Calu3 (cell line): ENCODE measurements around the gene ABTB2. TPM values are rescaled to one million over a fixed set of nuclear protein-coding genes. Genes with fewer than 3 reads are reported as not detected.
A peak's percentile ranks its signal among the peaks of the same experiment; 100 is the strongest.

Source experiments
- BruUV-seq: library from RNA; stranded (reverse); fragments of 400-500 nt; replicated peaks from 2 replicates; lab custom pipeline; 2021; lab: Mats Ljungman, UMichigan
- CTCF ChIA-PET: fragments of 300-600 bp; sonication (Branson Sonifier 250); formaldehyde crosslinking; loops from one replicate; lab custom pipeline; 2022; ENCODE audit warnings: antibody characterized with exemption; lab: Charles Lee
- DNase-seq: peaks from one replicate; pipeline ENCODE4 v3.0.0; 2022
- H3K27ac Mint-ChIP-seq: one replicate; pipeline ENCODE4 v1.8.0; 2022; ENCODE audit warnings: mixed read lengths; ENCODE audit not compliant: unreplicated experiment
- H3K27me3 Mint-ChIP-seq: one replicate; pipeline ENCODE4 v1.8.0; 2022; ENCODE audit warnings: mixed read lengths; ENCODE audit not compliant: unreplicated experiment
- H3K36me3 Mint-ChIP-seq: one replicate; pipeline ENCODE4 v1.8.0; 2022; ENCODE audit warnings: mild to moderate bottlenecking, moderate library complexity, mixed read lengths; ENCODE audit not compliant: insufficient read depth, unreplicated experiment
- H3K4me1 Mint-ChIP-seq: one replicate; pipeline ENCODE4 v1.8.0; 2022; ENCODE audit warnings: mild to moderate bottlenecking, low read depth, mixed read lengths; ENCODE audit not compliant: unreplicated experiment
- H3K4me3 Mint-ChIP-seq: one replicate; pipeline ENCODE4 v1.8.0; 2022; ENCODE audit warnings: mild to moderate bottlenecking, low read depth, moderate library complexity, mixed read lengths; ENCODE audit not compliant: unreplicated experiment
- H3K9me3 Mint-ChIP-seq: one replicate; pipeline ENCODE4 v1.8.0; 2022; ENCODE audit warnings: low read depth, mixed read lengths; ENCODE audit not compliant: unreplicated experiment
- CTCF ChIP-seq: fragments of 200-600 bp; IDR thresholded peaks from one replicate; pipeline ENCODE4 v1.8.0; 2022; ENCODE audit warnings: antibody characterized with exemption; ENCODE audit not compliant: unreplicated experiment
- intact Hi-C: fragments of 100-400 bp; cut with micrococcal nuclease; formaldehyde crosslinking; loops from one replicate; pipeline ENCODE4 v1.10.0; 2022; ENCODE audit not compliant: unreplicated experiment
- total RNA-seq: library from RNA; stranded (reverse); gene quantifications from 2 replicates; pipeline ENCODE4 v1.2.3, GENCODE V29; 2022

Gene ABTB2
- total RNA-seq, 1 experiment from 2014 or later: 24.8 TPM

DNA sequence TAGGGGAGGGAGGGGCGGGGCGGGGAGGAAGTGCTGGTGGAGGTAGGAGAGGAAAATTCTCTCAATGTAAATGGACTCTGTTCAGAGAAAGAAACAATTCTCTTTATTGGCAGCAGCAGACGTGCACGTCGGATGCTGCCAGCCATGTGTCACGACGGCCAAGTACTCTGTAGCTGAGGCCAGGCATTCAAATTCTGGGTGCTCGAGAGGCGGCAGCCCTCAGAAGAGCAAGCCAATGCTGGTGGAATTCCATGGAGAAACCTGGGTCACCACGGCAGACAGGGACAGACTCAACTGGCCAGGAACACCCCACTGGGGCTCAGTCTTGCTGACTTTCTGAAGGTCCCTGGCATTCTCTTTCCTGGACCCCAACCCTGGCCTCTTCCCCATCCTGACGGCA, 90.8 kb downstream of the ABTB2 start:
- Mint-ChIP-seq H3K4me3 (peak overlapping the region; percentile 7), H3K27me3 (no peaks in the 10 kb centered on the region), H3K27ac (peak overlapping the region; percentile 81), H3K4me1 (peaks cover 49% of the 10 kb centered on the region), H3K36me3 (peaks cover 27% of the 10 kb centered on the region), H3K9me3 (no peaks in the 10 kb centered on the region)
- BruUV-seq: no TSS peak
- intact Hi-C loops: no loop called here
- CTCF ChIA-PET: interaction anchor here (0.6 to 1.5 kb wide), 4 partner anchors 17 to 93 kb away, joined by 3 to 4 read pairs (median 4); no protein-coding TSS in a partner anchor
- DNase-seq: no peak
- TF ChIP-seq CTCF: no peak

GRCh38 chr11:34266090-34266912, 91.5 kb downstream of the ABTB2 start:
- BruUV-seq: no TSS peak
- DNase-seq: peak; percentile 53
- Mint-ChIP-seq H3K27ac (peak overlapping the region; percentile 81), H3K4me1 (peaks cover 56% of the 10 kb centered on the region), H3K9me3 (no peaks in the 10 kb centered on the region), H3K4me3 (peak overlapping the region; percentile 7), H3K36me3 (peaks cover 27% of the 10 kb centered on the region), H3K27me3 (no peaks in the 10 kb centered on the region)
- no peak for TF ChIP-seq CTCF
- intact Hi-C loops: no loop called here
- CTCF ChIA-PET: interaction anchor here (0.6 to 1.5 kb wide), 5 partner anchors 18 to 92 kb away, joined by 3 to 4 read pairs (median 3); no protein-coding TSS in a partner anchor

DNA sequence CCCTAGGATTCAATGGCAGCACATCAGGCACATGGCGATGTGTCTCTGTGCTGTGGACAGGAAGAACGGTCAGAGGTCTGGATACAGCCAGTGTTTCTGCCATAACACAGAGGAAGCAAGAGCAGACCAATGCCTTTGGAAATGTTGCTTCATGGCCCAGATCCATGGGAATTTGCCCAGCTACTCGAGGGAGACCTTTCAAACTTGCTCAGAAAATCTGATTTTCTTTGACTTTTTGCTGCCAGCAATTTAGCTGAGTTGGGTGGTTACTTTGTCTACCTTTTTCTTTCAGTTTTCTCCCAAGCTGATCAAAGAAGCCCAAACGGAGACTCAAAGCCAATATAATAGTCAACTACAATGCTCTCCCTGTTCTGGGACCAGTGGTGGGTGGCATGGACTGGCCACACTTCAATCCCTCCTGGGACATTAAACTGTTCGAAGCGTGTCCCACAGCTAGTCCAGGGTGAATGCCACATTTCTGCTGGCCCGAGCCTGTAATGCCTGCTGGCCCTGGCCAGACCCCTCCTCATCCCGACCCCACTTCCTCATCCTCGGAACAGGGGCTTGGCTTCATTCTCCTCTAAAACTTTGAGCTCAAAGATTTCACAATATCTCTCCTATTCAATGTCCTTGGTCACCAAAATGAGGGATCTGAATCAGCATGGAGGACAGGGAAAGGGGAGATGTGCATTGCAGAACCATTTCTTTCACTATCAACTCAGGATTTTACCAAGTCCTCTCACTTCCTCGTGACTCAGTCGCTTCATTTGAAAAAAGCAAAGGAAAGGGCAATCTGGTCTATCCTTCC, 93.3 kb downstream of the ABTB2 start:
- no TSS peak for BruUV-seq
- CTCF ChIA-PET: interaction anchor here (0.6 to 2.5 kb wide), 3 partner anchors 11 to 93 kb away, joined by 4 to 15 read pairs (median 6); partner anchors contain the start of gene ABTB2
- H3K36me3 Mint-ChIP-seq: peaks cover 27% of the 10 kb centered on the region
- no peak for DNase-seq
- peaks cover 56% of the 10 kb centered on the region for H3K4me1 Mint-ChIP-seq
- intact Hi-C loops: loop anchor here (5.0 kb wide), 2 partner anchors 87 to 93 kb away; partner anchors contain the start of gene ABTB2
- no peak for TF ChIP-seq CTCF
- no peaks in the 10 kb centered on the region for H3K27me3 Mint-ChIP-seq
- peak overlapping the region; percentile 98 for H3K27ac Mint-ChIP-seq
- H3K4me3 Mint-ChIP-seq: no peak overlapping the region
- no peaks in the 10 kb centered on the region for H3K9me3 Mint-ChIP-seq

GRCh38 chr11:34263441-34264091, 94.2 kb downstream of the ABTB2 start:
- Mint-ChIP-seq H3K9me3 (no peaks in the 10 kb centered on the region), H3K27ac (peak overlapping the region; percentile 98), H3K36me3 (peaks cover 27% of the 10 kb centered on the region), H3K4me1 (peaks cover 66% of the 10 kb centered on the region), H3K27me3 (no peaks in the 10 kb centered on the region), H3K4me3 (peak overlapping the region; percentile 62)
- CTCF ChIA-PET: interaction anchor here (0.6 to 2.5 kb wide), 12 partner anchors 11 to 94 kb away, joined by 3 to 16 read pairs (median 5); partner anchors contain the start of gene ABTB2
- DNase-seq: peak; percentile 89
- TF ChIP-seq CTCF: no peak
- BruUV-seq: no TSS peak
- intact Hi-C loops: loop anchor here (1.0 to 5.0 kb wide), 4 partner anchors 29 to 94 kb away; partner anchors contain the start of gene ABTB2
